Measurements from ENCODE around the gene BCAS1.
"Not testable (repeated sequence)": the region's sequence is repeated elsewhere in the genome, so short reads cannot be mapped to it uniquely, and the experiment has no call there.

Gene BCAS1

DNA sequence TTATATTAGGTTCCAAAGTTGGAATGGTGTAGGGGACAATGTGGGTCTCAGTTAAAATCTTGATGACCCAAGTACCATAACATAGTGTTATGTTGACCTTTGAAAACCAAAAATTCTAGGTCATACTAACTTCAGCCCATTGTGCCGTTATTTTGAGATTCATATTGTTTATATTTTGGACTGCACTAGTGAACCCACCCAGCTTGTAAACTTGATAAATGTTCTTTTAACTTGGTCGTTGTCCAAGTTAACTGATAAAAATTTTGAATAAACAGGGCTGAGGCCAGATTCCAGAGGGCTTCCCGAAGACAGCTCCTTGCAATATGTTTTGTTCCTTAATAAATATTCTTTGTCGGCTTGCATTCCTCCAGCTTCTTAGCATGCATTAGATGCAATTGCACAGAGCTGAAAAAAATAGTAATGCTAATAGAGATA is 90.3 kb downstream of the BCAS1 start:
- no peak for DNase-seq

GRCh38 chr20:53978497-53978896 is 91.9 kb downstream of the BCAS1 start:
- no peak for DNase-seq

- no peak for DNase-seq
Observed at GRCh38 chr20:53977391-53977790, 93.0 kb downstream of the BCAS1 start.

- DNase-seq = no peak
Observed at GRCh38 chr20:53975761-53976160, 94.6 kb downstream of the BCAS1 start.

GRCh38 chr20:53974785-53975555 is 95.4 kb downstream of the BCAS1 start:
- DNase-seq = no peak

GRCh38 chr20:53973882-53974281 is 96.5 kb downstream of the BCAS1 start:
- not testable (repeated sequence) for DNase-seq

DNA sequence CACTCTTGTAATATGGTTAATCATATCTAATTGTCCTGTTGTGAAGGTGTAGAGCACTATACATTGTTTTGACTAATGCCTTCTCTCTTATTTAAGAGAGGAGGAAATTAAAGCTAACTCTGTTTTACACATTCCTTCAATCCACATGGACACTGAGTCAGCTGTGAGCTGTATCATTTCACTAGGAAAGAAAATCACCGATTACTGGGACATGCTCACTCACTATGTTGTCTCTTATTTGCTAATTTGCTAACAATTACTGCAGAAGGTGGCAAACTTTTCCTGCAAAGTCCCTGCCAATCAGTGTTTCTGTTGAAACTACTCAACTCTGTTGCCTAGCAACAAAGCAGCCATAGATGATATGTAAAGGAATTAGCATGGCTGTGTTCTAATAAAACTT is 98.2 kb downstream of the BCAS1 start:
- DNase-seq = no peak

DNA sequence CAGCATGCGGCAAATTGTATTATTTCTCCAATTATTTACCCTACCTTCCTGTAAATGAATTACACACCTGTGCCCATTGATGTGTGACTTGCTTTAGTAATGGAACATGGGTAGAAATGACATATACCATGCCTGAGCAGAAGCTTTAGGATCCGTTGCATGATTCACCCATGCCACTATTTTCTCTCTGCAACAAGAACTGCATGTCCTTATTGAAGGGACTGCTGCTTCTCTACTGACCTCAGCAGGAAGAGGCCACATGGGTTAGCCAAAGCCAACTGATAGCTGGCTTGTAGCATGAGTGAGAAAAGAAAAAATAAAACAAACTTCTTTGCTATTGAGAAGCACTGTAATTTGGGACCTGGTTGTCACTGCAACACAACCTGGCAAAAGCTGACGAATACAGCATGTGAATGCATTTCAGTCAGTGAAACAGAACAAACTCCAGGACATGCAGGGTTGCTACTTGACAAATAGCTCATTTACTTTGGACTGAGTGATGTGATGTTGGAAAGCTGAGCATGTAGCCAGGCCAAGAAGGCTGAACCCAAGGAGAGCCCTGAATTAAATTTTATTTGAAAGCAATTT is 99.2 kb downstream of the BCAS1 start:
- DNase-seq = no peak

DNA sequence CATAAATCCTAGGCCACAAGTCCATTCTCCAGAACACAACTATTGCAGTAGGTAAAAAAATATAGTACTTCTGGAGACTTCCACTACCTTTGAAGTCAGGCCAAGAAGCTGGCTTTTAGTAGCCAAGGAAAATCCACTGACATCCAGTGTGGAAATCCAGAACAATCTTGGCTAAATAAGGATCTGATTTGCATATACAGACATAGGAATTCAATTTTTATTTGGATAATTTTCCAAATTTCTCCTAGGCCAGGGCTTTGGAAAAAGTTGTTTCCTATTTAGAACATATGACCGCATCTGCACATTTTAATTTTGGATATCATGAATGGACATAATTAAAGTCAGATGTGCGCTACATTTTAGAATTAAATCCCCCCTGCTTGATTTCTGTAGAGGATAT is 100.2 kb downstream of the BCAS1 start:
- no peak for DNase-seq

- no peak for DNase-seq
Observed at GRCh38 chr20:53967527-53967926, 102.9 kb downstream of the BCAS1 start.

GRCh38 chr20:53966774-53967398 is 103.5 kb downstream of the BCAS1 start:
- no peak for DNase-seq

GRCh38 chr20:53964501-53965253 is 105.7 kb downstream of the BCAS1 start:
- DNase-seq = no peak

DNA sequence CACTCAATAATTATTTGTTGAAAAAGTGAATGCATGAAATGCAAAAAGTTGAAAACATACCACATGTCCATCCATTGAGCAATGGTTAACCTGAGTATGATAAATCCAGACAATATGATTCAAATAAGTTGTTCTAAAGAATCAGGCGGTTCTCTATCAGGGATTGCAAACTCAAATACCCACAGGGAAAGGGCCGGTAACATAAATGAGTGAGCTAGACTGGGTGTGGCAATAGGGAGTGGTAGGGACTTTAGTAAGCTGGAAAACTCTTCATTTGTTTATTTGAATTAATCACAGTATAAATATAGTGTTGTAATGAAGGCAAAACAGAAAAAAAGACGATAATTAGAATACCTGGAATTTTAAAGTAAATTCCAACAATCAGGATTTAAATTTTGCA is 106.3 kb downstream of the BCAS1 start:
- no peak for DNase-seq

DNA sequence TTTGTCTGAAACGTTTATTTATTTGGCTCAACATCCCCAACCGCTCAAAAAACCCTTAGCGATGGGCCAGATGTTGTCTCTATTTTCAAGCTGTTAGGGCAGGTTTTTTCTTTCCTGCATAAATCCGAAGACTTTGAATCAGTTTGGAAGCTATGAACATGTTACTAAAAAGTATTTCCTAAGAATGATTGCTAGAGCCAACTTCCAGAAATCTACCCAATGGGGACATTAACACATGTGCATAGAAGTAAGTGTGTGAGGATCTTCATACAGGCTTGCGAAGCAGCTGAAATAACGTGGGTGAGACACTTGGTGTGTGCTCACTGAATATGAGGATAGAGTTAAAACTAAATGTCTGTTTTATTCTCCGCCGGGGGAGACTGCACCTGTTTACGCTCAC is 106.8 kb downstream of the BCAS1 start:
- no peak for DNase-seq

- DNase-seq = no peak
Observed at GRCh38 chr20:53962388-53962787, 108.0 kb downstream of the BCAS1 start.

DNA sequence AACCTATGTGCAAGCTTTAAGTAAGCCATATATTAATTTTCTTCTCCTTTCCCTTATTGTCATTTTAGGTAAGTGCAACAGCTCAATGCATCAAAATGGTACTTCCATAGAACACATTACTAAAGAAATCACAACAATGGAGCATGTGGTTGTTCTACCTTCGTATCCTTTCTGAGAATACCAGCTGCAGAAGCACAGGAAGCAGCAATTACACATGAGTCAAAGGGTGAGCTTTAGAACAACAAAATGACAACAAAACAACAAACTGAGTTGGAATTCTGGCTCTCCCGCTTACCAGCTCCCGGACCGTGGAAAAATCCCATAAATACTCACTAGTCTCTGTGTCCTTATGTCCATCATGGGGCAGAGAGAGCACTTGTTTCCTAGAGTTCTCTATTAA is 108.9 kb downstream of the BCAS1 start:
- DNase-seq = no peak

GRCh38 chr20:53960579-53961272 is 109.7 kb downstream of the BCAS1 start:
- no peak for DNase-seq

DNA sequence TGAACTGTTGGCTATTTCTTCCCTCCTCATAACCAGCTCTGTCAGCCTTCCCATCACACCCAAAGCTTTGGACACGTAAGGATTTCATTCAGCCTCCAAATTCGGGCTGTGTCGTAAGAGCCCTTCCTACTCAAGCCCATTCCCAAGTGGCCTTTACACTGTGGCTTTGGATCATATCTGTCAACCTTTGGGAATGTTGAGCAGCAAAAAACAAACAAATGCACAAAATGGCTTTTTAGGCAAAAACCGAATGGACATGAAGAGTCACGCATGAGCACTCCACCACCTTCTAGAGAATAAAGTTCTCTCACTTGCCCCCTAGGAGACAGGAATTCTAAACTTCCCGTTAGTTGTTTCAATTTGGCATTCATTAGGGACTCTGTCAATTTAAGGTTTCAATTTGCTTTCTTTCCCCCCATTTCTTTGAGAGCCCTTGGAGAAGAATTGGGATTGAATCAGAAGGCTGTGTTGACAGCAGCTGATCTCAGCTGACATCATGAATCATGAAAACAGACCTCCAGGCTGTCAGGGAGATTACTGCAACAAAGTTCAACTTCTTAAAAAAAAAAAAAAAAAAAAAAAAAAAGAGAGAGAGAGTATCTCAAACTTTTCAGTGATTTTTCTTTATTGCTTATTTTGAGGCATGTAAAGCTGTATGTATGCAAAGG is 110.3 kb downstream of the BCAS1 start:
- no peak for DNase-seq

GRCh38 chr20:53958260-53958659 is 112.1 kb downstream of the BCAS1 start:
- no peak for DNase-seq

GRCh38 chr20:53957451-53958172 is 112.8 kb downstream of the BCAS1 start:
- DNase-seq = no peak

- no peak for DNase-seq
Observed at GRCh38 chr20:53956013-53956715, 114.2 kb downstream of the BCAS1 start.
